GM19372 (cell line): ENCODE data around the gene WDR6.
A peak's percentile ranks its signal among the peaks of the same experiment; 100 is the strongest.

ENCODE experiments used
- ATAC-seq: cut with Tn5 transposase; IDR thresholded peaks from one replicate; pipeline ENCODE4 v1.9.1; 2021; ENCODE audit warnings: mild to moderate bottlenecking, low read depth, moderate library complexity; ENCODE audit not compliant: unreplicated experiment

The WDR6 gene

GRCh38 chr3:49028298-49028672 is 21.1 kb downstream of the WDR6 start:
- no peak for ATAC-seq

DNA sequence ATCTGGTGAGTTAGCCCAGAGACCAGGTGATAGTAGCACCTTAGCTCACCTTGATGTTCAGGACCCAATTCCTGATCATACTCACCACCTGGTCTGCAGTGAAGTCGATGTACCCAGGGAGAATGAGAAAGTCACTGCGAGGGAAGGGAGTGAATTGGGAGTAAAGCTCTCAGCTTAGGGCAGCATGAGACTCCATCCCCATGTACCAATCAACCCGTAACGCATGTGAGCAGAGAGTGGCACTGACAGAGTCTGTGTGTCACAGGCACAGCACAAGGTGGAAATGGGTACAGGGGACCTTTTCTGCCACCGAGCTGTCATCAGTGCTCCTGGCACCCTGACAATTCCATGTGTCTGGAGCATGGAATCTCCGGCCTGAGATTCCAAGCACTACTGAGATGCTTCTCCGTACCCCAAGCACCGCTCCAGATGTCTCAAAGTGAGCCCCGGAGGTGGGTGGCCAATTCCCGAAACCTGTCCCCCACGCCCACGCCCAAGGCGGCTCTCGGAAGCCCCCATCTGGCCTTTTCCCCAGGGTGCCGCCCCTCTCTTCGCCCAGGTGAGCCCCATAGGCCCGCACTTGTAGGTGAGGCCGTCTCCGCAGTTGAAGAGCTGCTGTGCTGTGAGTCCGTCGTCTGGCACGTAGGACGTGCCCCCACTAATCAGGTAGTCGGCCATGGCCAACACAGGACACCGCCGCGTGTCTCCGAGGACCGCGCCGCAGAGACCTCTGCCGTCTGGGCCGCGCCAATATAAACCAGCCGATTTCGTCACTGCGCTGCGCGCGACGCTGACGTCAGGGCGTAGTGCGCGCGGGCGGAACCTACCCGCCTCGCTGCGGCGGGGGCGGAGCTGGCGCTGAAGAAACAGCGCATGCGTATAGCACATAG is 21.7 kb downstream of the WDR6 start, which contains the start of gene IMPDH2:
Gene IMPDH2 (minus strand): TSS at position 726 of the 890 bp plus-strand sequence. CDS start 48 bp downstream, at position 678.
- peak; percentile 91 for ATAC-seq

DNA sequence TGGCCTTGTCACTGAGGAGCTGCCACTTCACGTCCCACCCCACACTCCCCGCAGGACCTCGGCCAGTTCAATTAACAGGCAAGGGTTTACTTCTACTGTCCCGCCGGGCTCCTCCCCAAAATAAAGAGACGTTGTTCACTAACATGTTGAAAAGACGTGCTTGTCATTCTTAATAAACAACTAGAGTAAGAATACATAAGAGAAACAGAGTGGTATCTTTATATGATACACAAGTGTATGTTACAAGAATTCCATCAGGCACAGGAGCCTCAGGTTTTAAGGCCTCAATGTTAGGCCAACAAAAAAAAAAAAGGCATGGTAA is 22.3 kb downstream of the WDR6 start:
- ATAC-seq = no peak

GRCh38 chr3:49030321-49030720 is 23.1 kb downstream of the WDR6 start:
- ATAC-seq = no peak

DNA sequence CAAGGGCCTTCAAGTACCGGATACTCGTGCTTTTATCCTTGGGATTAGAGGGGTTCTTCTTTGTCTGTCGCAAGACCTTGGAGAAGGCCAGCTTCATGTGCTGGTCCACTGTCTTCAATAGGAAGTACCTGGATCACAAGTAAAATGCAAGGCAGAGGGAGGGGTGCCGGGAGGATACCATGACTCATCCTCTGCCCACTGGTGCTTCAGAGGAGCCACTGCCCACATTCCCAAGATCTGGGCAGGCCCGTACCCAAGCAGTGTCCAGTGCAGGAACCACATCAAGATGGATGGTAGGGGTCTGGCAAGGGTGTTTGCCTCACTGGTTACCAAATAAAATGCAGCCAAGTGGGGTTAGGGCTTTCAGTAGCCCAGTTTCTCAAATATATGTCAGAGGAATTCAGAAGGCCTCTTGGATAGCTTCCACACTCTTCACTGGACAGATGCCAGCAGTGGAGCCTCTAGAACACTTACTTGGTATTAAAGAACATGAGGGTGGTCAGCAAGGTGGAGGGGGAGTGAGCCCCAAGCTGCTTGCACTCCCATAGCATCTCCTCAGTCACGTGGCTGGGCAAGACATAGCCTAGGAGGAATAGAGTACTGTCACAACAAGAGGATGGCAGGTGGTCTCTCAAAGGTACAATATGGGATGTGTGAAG is 25.6 kb downstream of the WDR6 start:
- ATAC-seq = no peak

DNA sequence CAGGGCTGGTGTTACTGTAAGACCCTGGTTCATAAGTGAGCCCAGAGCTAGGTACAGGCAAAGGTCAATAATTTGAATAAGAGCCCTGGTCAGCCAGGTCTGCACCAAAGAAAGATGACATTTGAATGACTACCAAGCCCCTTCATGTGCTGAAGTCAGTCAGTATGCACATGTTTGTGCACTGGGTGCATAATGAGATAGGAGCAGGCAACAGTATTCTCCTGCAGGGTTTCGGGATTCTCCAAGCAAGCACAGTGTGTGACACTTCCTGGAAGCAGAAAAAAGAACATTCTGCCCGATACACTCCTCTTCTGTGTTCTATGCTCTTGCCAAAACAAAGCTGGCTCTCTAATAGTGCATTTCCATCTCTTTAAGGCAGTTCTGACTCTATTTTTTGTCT is 27.5 kb downstream of the WDR6 start:
- ATAC-seq = no peak

DNA sequence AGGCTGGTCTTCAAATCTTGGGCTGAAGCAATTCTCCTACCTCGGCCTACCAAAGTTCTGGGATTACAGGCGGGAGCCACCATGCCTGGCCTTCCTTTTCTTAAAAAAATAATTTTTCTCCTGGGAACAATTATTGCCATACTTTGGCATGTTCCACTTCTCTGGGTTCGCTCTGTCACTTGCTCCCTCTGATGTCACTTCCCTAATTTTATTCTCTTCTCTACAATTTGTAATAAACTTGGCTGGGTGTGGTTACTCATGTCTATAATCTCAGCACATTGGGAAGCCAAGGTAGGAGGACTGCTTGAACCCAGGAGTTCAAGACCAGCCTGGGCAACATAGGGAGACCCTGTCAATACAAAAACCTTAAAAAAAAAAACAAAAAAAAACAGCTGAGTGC is 28.1 kb downstream of the WDR6 start:
- ATAC-seq = no peak

DNA sequence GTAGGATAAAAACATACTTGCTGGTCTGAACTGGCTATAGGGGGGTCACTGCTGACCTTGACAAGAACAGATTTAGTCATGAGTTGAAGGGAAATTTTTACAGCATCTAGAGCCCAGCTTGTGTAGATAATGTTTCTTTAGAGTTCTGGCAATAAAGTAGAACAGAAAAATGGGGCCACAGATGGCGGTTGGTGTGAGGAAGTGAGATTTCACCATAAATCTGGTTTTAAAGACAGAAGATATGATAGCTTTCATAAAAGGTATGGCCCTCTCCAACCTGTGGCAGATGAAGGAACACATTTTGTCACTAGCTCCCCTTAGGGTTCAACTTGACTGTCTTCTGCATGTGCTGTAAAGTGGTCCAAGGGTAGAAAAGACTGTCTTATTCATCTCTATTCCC is 46.4 kb downstream of the WDR6 start:
- ATAC-seq = no peak

GRCh38 chr3:49054344-49054862 is 47.2 kb downstream of the WDR6 start:
- no peak for ATAC-seq

- ATAC-seq = no peak
Observed at GRCh38 chr3:49057268-49057667, 50.1 kb downstream of the WDR6 start.

DNA sequence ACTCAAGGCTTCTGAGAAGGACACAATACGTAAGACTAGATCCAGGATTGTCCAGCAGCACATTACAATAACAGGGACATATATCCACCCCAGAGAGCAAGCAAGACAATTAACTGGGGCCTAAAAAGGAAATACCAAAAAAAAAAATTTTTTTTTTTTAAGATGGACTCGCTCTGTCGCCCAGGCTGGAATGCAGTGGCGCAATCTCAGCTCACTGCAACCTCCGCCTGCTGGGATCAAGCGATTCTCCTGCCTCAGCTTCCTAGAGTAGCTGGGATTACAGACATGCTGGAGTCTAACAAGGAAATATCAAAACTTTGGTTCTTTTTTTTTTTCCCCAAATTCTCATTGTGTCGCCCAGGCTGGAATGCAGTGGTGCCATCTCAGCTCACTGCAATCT is 50.8 kb downstream of the WDR6 start:
- no peak for ATAC-seq
